HFFc6 (cell line): ENCODE data around the gene ARHGAP24. TPM values are rescaled to one million over a fixed set of nuclear protein-coding genes. Genes with fewer than 3 reads are reported as not detected.

Experiments used
- DNase-seq: peaks from one replicate; pipeline ENCODE4 v3.0.0-alpha.2; 2018
- H3K27ac Mint-ChIP-seq: 2 replicates; pipeline ENCODE4 v1.8.0; 2020; ENCODE audit warnings: mild to moderate bottlenecking, mixed read lengths
- H3K27me3 Mint-ChIP-seq: 2 replicates; pipeline ENCODE4 v1.8.0; 2021; ENCODE audit warnings: mild to moderate bottlenecking, moderate library complexity, mixed read lengths; ENCODE audit not compliant: insufficient read depth
- H3K36me3 Mint-ChIP-seq: 2 replicates; pipeline ENCODE4 v1.8.0; 2021; ENCODE audit warnings: low read depth, mixed read lengths
- H3K4me1 Mint-ChIP-seq: 2 replicates; pipeline ENCODE4 v1.8.0; 2020; ENCODE audit warnings: low read depth, mixed read lengths
- H3K4me3 Mint-ChIP-seq: 2 replicates; pipeline ENCODE4 v1.8.0; 2020; ENCODE audit warnings: mild to moderate bottlenecking, moderate library complexity, mixed read lengths
- H3K9me3 Mint-ChIP-seq: 2 replicates; pipeline ENCODE4 v1.8.0; 2020; ENCODE audit warnings: mild to moderate bottlenecking, mixed read lengths
- CTCF ChIP-seq: fragments of 200-600 bp; sonication (generic); IDR thresholded peaks from 2 replicates; pipeline ENCODE4 v1.5.0; 2021; ENCODE audit warnings: antibody characterized with exemption, mild to moderate bottlenecking
- total RNA-seq, 6 experiments: library from RNA; stranded (reverse); fragmentation: NEBNext Ultra II Directional; extraction: Animal tissue kit (Norgen Biotek cat#: 25700); gene quantifications; 2 replicates in 1 of 6; 3 replicates in 5 of 6; pipeline ENCODE4 v1.2.3, GENCODE V29; 2021

Gene ARHGAP24
- total RNA-seq, 6 experiments from 2014 or later, result 13.6 to 28.3 (median 15.2) TPM

DNA sequence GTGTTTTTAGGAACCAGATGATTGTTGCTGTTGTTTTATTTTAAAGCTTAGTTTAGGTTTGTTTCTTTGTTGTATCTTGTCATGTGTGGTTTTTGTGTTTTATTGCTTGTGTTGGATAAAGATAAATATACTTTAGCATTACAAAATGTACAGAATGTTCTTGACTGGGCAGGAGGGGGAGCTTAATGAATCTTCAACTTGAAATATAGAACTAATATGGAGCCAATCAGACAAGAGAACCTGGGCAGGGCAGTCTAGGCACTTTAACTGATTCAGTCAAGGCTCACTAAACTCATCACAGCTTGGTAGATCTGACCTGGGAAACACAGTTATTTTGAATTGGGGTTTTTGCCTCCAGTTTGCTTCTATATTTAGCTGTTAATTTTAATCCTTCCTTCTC lies 304.2 kb downstream of the ARHGAP24 start:
- TF ChIP-seq CTCF, result no peak; the same call in 1 of the 2 replicates
- Mint-ChIP-seq H3K4me3 (peak overlapping the region; percentile 93), H3K9me3 (no peaks in the 10 kb centered on the region), H3K36me3 (peaks cover 11% of the 10 kb centered on the region), H3K27me3 (peaks cover 3% of the 10 kb centered on the region; the same call in 1 of the 2 replicates), H3K27ac (peak overlapping the region; percentile 91), H3K4me1 (peaks cover 72% of the 10 kb centered on the region)
- DNase-seq, result peak; percentile 55

- peak overlapping the region; percentile 93 for H3K4me3 Mint-ChIP-seq
- peaks cover 73% of the 10 kb centered on the region for H3K4me1 Mint-ChIP-seq
- peaks cover 3% of the 10 kb centered on the region; the same call in 1 of the 2 replicates for H3K27me3 Mint-ChIP-seq
- H3K9me3 Mint-ChIP-seq, result no peaks in the 10 kb centered on the region
- H3K27ac Mint-ChIP-seq, result peak overlapping the region; percentile 88
- no peak for DNase-seq
- peaks cover 7% of the 10 kb centered on the region for H3K36me3 Mint-ChIP-seq
- TF ChIP-seq CTCF, result no peak
These were observed 305.7 kb downstream of the ARHGAP24 start for GRCh38 chr4:85780664-85781063.

- peak; percentile 92 for DNase-seq
- TF ChIP-seq CTCF, result no peak
- H3K27me3 Mint-ChIP-seq, result peaks cover 3% of the 10 kb centered on the region
- H3K27ac Mint-ChIP-seq, result peak overlapping the region; percentile 95
- H3K9me3 Mint-ChIP-seq, result no peaks in the 10 kb centered on the region; the same call in 1 of the 2 replicates
- peaks cover 21% of the 10 kb centered on the region for H3K36me3 Mint-ChIP-seq
- H3K4me3 Mint-ChIP-seq, result peak overlapping the region; percentile 74
- peaks cover 73% of the 10 kb centered on the region for H3K4me1 Mint-ChIP-seq
These were observed 308.5 kb downstream of the ARHGAP24 start for GRCh38 chr4:85783483-85783882.

GRCh38 chr4:85783900-85784299 lies 308.9 kb downstream of the ARHGAP24 start:
- Mint-ChIP-seq H3K4me3 (peak overlapping the region; percentile 74), H3K27me3 (peaks cover 3% of the 10 kb centered on the region), H3K27ac (peak overlapping the region; percentile 95), H3K36me3 (peaks cover 23% of the 10 kb centered on the region), H3K4me1 (peaks cover 77% of the 10 kb centered on the region), H3K9me3 (no peaks in the 10 kb centered on the region; the same call in 1 of the 2 replicates)
- DNase-seq, result no peak
- TF ChIP-seq CTCF, result no peak

- Mint-ChIP-seq H3K36me3 (peaks cover 27% of the 10 kb centered on the region), H3K4me1 (peaks cover 82% of the 10 kb centered on the region), H3K27ac (peak overlapping the region; percentile 95), H3K27me3 (peaks cover 3% of the 10 kb centered on the region), H3K9me3 (no peaks in the 10 kb centered on the region; the same call in 1 of the 2 replicates), H3K4me3 (peak overlapping the region; percentile 74)
- DNase-seq, result no peak
- no peak for TF ChIP-seq CTCF
These were observed 309.4 kb downstream of the ARHGAP24 start for GRCh38 chr4:85784348-85784747.
